CD4-positive, alpha-beta T cell treated with Interleukin-4 for 4 hours (primary cell): Measurements from ENCODE around the gene L3MBTL4.
"Not testable (repeated sequence)": the region's sequence is repeated elsewhere in the genome, so short reads cannot be mapped to it uniquely, and the experiment has no call there.

ENCODE experiments used
- DNase-seq: peaks from one replicate; pipeline ENCODE4 v3.0.0-alpha.2; 2020

L3MBTL4 gene

DNA sequence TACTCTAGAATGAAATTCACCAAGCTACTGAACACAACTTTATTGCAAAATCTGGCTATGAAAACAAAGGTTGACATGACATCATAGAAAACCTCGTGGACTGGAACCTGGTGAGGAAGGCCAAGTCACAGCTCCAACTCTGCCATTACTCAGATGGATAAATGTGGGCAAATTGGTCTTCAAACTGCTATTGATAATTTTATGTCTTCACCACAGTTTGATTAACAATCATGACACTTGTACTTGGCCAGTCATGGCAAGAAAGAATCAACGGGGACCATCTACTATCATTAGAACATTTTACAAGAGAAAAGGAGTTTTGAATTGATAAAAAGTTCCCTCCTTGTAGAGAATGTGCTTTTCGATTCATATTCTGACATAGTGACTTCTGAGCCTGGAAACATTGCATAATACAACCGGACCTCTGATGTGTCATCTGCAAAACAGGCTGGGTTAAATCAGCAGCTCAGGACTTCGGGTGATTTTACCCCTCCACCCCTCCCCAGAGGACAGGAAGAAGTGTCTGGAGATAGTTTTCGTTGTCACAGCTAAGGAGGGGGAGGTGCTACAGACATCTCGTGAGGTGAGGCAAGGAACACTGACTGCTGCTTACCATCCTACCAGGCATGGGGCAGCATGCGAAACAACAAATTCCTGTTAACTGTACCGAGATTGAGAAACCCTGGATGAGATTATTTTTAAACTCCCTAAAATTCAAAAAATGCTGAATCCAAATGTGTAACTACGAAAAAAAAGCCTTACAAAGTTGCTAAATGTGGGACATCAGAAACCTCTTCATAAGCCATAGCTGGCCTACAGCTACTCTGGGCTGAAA lies 8.4 kb downstream of the L3MBTL4 start:
- no peak for DNase-seq

- DNase-seq, result no peak
These were observed 9.3 kb downstream of the L3MBTL4 start for GRCh38 chr18:6405237-6406074.

GRCh38 chr18:6404834-6405233 lies 9.9 kb downstream of the L3MBTL4 start:
- no peak for DNase-seq

GRCh38 chr18:6401687-6402086 lies 13.0 kb downstream of the L3MBTL4 start:
- no peak for DNase-seq

DNA sequence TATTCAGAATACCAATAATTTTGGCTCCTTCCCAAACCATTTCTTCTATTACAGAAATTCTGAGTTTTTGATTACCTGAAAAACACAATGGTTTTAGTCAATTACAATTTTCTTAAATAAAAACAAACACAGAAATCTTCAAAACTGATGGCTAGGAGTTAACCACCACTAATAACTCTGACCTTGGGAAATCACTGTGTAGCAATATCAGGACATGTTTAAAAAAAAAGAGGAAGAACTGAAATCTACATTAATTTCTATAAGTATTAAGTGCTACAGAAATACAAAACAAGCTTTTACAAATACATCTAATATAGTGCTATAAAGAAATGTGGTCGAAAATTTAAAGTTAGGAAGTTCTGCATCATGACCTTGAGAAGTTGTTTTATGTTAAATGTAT lies 14.9 kb downstream of the L3MBTL4 start:
- DNase-seq, result no peak

GRCh38 chr18:6397931-6398566 lies 16.7 kb downstream of the L3MBTL4 start:
- DNase-seq, result no peak

- no peak for DNase-seq
These were observed 17.9 kb downstream of the L3MBTL4 start for GRCh38 chr18:6396847-6397246.

DNA sequence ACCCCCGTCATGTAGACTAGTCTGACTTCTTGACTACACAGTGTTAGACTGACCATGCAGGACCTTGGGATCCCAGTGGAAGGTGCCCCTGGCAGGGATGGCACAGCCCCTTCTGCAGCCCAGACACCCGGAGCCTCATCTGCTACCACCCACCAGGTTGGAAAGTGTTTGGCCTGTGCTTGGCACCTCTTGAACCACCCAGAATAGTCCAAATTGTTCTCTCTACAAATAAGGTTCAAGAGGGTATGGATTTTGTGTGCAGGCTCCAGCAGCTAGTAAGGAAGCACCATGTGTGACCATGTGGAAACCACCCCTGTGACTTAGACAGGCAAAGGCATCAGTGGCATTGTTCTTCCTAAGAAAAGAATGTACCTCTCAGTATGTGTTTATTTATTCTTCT lies 18.4 kb downstream of the L3MBTL4 start:
- DNase-seq, result no peak

DNA sequence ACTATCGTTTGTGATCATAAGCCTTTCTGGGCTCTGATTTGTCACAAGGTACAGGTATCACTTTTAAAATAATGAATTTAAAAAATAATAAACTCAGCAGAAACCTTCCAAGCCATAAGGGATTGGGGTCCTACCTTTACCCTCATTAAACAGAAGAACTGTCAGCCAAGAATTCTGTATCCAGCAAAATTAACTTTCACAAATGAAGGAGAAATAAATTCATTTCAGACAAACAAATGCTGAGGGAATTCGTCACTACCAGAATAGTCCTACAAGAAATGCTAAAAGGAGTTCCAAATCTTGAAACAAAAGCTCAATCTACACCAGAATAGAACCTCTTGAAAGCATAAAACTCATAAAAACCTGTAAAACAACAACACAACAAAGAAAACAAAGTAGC lies 25.7 kb downstream of the L3MBTL4 start:
- DNase-seq, result no peak

DNA sequence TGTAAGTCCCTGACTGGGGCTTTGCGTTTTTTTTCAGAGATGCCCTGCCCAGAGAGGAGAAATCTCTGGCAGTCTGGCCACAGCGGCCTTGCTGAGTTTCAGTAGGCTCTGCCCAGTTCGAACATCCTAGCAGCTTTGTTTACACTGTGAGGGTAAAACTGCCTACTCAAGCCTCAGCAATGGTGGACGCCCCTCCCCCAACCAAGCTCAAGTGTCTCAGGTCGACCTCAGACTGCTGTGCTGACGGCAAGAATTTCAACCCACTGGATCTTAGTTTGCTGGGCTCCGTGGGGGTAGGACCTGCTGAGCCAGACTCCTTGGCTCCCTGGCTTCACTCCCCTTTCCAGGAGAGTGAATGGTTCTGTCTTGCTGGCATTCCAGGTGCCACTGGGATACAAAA lies 31.7 kb downstream of the L3MBTL4 start:
- no peak for DNase-seq

DNA sequence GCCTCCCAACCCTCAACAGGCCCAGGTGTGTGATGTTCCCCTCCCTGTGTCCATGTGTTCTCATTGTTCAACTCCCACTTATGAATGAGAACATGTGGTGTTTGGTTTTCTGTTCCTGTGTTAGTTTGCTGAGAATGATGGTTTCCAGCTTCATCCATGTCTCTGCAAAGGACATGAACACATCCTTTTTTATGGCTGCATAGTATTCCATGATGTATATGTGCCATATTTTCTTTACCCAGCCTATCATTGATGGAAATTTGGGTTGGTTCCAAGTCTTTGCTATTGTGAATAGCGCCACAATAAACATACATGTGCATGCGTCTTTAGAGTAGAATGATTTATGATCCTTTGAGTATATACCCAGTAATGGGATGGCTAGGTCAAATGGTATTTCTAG lies 37.2 kb downstream of the L3MBTL4 start:
- DNase-seq, result not testable (repeated sequence)

DNA sequence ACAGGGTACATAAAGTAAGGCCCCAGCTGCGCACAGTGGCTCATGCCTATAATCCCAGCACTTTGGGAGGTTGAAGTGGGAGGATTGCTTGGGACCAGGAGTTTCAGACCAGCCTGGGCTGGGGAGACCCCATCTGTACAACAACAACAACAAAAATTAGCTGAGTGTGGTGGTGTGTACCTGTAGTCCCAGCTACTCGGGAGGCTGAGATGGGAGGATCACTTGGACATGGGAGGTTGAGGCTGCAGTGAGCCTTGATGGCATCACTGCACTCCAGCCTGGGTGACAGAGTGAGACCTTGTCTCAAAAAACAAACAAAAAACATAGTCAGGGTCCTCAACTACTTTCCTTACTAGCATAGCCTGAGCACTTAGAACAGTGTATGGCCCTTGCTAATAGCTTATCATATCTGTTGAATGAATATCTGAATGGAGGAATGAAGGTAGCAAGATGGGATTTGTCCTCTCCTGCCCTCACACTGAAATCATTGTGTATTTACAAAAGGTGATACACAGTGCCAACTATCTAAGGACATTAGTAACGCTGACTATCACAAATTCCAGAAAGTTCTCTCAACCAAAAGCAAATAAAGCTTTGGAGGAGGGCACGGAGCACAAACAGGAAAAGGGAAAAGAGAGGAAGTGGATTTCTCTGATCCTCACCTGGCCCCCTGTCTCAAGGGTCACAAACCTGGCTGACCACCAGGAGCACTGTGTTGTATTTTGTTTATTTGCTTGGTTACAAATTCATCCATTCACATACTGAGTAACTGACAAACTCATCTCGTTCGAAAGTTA lies 38.1 kb downstream of the L3MBTL4 start:
- DNase-seq, result no peak

DNA sequence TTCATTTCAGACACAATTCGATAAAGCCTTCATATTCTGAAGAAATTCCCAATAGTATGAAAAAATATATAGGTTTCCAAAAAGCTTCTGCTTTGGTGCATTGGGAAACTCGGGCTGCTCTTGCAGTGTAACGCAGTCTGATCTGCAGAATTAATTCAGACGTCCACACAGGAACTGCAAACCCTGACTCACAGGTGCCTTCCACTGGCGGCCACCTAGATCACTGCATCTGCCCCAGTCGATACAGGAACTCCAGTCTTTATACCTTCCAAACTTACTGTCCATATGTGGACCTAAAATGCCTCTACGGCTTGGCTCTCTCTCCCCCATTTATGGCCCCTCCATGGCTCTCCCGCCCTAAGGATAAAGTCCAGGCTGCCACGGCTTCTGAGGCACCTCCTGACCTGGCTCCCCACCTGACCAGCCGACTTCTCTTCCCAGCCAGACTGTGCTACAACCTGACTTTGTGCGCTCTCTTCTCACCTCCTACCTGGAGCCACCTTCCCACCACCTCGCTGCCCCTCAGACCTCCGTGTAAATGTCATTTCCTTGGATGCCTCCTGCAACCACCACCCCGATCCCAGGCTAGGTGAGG lies 39.7 kb downstream of the L3MBTL4 start:
- DNase-seq, result no peak

GRCh38 chr18:6374340-6374739 lies 40.4 kb downstream of the L3MBTL4 start:
- DNase-seq, result no peak

GRCh38 chr18:6373187-6373586 lies 41.5 kb downstream of the L3MBTL4 start:
- DNase-seq, result no peak

- no peak for DNase-seq
These were observed 43.6 kb downstream of the L3MBTL4 start for GRCh38 chr18:6370886-6371635.

DNA sequence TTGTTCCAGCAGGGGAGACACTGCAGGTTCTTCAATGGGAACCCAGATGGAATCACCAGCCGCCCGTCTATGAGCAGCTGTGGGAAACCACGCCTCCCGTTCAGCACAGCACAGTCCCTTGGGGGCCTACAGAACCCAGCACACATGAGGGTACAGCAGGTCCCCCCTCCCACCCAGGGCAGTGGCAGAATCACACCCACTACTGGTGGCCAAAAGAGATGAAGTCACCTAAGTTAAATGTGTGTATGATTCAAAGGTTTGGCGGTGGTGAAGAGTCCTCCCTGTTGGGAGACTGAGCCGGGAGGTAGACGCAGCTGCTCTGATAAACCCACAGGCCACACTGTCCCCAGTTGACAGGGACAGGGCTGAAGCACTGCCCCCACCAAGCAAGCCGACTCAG lies 44.3 kb downstream of the L3MBTL4 start:
- DNase-seq, result no peak

GRCh38 chr18:6368017-6368416 lies 46.7 kb downstream of the L3MBTL4 start:
- DNase-seq, result no peak

GRCh38 chr18:6367208-6367607 lies 47.5 kb downstream of the L3MBTL4 start:
- no peak for DNase-seq

DNA sequence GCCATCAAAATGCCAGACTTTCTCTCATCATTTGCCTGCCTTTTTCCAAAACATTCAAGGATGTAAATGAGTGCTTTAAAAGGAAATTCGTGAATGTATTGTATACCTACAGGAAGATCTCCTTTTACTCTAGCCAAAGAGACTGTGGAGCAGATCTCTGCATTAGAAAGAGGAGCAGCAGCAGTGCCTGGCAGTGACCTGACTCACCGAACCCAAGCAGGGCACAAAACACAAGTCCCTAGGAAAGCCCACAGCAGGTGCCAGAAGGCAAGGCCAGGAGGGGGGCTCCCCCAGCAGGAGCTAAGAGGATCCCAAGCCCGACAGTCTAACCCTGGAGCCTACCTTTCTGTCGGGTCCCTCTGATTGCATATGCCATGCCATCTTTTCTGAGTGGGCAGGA lies 47.9 kb downstream of the L3MBTL4 start:
- no peak for DNase-seq

DNA sequence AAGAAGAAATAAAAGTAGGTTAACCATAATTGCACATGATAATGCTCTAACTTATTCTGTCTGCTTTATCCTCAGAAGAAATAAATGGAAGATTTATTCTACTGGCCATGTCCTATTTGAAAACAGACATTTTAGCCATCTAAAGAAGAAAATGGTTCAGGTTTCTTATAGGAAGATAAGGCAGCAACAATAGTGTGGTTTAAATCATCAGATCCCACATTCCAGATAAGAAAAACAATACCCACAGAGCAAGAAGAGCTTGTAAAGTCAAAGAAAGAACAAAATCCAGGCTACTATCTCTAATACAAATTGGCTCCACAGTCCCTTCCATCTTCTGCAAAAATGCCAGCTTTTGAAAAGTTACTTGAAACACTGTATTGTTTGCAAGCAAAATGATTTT lies 49.3 kb downstream of the L3MBTL4 start:
- DNase-seq, result no peak

DNA sequence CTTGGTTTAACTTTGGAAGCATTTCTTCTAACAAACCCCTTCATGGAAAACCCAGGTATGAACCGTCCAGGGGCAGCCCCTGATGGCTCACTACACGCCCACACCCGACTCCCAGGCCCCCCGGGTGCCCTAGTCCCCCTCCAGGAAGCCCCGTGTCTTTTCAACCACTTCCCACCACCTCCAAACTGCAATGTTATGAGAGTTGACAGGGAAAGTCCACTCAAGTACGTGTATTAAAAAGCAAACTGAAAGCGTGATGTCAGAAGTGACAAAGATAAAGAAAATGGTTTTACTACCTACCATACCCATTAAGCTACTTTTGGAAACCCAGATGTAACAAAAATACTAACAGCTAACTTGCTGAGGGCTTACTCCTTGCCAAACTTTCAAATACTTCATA lies 51.5 kb downstream of the L3MBTL4 start:
- DNase-seq, result no peak
